Suppressor macrophage (primary cell): Measurements from ENCODE around the gene ACRV1.
A peak's percentile ranks its signal among the peaks of the same experiment; 100 is the strongest.

Experiments
- DNase-seq, 4 experiments: peaks; one replicate each; pipeline ENCODE4 v3.0.0-alpha.2; 2020 to 2022

Gene ACRV1

DNA sequence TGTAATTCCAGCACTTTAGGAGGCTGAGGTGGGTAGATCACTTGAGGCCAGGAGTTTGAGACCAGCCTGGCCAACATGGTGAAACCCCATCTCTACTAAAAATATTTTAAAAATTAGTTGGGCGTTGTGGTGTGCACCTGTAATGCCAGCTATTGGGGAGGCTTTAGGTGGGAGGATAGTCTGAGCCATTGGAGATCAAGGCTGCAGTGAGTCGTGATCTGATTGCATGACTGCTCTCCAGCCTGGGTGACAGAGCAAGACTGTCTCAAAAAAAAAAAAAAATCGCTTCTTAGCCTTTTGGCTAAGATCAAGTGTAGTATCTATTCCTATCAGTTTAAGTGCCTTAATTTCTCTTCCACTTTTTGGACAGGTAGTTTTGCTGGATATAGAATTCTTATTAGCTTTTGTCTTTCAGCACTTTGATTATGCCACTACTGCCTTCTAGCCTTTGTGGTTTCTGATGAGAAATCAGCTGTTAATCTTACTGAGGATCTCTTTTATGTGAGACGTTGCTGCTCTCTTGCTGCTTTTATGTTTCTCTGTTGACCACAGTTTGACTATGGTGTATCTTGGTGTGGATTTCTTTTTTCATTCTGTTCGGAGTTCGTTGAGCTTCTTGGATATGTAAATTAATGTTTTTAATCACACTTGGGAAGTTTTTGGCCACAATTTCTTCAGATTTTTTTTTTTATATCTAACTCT lies 31.0 kb downstream of the ACRV1 start:
- no peak for DNase-seq

DNA sequence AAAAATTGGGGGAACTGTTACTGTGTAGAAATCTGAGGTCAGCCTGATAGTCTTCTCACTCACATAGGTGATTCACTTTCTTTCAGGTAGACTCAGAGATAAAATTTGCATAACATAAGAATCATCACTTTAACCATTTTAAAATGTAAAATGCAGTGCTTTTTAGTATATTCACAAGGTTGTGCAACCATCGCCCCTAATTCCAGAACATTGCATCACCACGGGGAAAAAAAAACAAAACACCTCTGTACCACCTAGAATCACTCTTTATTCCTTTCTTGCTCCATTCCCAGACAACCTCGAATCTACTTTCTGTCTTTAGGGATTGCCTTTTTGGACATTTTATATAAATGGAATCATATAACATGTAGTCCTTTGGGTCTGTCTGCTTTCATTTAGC lies 34.8 kb downstream of the ACRV1 start:
- no peak for DNase-seq

DNA sequence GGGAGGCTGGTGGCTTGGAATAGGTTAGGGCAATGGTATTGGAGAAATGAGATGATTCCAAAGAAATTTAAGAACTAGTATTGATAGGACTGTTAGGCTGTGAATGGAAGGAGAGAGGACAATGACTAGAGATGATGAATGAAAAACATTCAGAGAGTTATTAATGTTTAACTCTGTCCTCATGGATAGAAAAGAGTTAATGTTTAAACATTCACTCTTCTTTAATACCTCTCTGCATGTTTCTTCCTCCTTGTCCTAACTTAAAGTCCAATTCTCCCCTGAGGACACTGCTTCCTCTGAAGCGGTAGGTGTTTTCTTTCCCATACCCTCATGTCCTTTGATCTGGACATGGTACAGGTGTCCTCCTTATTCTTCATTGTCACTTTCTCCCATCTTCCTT lies 42.3 kb downstream of the ACRV1 start:
- no peak for DNase-seq

DNA sequence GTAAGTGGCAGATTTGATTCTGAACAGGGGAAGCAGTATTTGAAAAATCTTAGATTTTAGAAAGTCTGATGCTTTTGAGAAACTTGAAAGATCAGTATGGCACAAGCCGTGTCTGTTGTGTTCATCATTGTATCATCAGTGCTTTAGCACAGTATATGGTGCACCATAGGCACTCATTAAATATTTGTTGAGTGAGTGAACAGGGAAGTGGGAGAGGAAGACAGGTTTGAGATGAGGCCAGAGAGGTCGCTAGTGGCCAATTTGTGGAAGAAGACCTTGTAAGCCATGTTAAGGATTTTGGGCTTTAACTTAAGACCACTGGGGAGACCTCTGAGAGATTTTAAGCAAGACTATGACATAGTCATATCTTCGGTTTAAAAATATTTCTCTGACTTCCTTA lies 42.8 kb downstream of the ACRV1 start:
- DNase-seq, result no peak

DNA sequence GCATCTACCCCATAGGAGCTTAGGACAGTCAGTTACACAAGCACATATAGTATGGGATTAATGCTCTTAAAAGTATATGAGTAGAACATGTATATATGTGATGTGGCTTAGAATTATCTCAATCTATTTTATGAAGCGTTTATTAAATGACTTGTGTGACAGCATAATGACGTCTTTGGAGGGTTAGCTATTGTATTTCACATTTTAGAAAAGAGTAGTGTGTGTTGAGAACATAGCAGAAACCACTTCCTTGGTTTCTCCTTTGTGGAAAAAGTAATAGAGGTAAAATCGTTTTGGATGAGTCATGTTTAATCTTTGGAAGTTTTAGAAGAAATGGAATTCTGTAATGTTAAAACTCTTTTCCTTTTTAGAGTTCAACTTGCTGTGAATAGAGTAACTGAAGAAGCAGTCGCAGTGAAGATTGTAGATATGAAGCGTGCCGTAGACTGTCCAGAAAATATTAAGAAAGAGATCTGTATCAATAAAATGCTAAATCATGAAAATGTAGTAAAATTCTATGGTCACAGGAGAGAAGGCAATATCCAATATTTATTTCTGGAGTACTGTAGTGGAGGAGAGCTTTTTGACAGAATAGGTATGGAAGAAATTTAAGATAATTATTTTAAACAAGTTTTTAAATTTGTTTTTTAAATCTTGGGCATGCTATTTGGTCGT lies 53.3 kb downstream of the ACRV1 start:
- DNase-seq, result no peak

DNA sequence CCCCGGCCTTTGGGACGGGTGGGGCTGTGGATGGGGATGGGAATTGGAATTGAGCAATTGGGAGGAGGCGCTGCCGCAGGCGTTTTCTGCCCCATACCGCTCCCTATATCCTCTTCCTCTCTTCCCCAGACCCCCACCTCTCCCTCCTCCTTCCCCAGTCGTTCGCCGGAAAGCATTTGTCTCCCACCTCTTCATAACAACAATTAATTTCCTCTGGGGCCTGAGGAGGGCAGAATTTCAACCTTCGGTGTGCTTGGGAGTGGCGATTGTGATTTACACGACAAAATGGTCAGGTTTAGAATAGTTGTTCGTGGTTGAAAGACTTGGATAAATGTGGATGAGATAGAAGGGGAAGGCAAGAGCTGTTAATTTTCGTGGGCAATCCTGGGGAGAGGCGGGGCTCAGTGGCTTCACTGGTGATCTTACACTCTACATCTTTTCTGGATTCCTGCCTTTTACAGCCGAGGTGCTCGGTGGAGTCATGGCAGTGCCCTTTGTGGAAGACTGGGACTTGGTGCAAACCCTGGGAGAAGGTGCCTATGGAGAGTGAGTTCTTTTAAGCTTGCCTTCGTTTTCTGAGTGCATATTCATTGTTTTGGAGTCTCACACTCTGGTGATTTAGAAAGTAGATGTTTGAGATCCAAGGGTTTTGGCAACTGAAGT lies 54.2 kb downstream of the ACRV1 start:
- DNase-seq, result no peak

DNA sequence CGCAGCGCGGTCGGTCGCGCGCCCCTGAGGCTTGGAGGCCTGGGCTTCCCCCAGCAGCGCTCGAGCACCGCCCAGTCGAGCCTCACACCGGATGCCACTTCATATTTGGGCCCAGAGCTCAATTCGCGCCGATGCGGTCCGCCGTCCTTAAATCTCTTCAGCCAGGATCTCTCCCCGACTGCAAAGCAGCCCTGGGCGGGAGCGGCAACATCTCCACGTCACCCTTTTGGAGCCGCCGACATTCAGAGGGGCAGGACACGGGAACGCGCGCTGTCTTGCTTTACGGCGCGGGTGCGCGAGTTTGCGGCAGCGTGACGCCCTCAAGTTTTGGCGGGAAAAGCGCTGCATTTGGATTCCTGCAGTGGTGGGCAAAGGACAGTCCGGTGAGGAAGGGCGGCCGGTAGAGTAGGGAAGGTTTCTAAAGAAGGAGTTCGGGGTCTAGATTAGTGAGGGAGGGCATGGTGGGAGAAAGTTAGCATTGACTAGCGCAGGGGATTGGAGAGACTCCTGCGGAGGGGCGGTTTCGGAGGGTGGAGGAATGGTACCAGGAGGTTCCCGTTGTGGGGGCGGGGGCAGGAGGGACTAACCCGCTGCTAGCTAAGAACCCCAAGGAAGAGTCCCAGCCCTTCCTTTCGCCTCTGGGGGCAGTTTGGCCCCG lies 54.9 kb downstream of the ACRV1 start:
- DNase-seq, result peak; percentile 91 to 96 (median 93)

DNA sequence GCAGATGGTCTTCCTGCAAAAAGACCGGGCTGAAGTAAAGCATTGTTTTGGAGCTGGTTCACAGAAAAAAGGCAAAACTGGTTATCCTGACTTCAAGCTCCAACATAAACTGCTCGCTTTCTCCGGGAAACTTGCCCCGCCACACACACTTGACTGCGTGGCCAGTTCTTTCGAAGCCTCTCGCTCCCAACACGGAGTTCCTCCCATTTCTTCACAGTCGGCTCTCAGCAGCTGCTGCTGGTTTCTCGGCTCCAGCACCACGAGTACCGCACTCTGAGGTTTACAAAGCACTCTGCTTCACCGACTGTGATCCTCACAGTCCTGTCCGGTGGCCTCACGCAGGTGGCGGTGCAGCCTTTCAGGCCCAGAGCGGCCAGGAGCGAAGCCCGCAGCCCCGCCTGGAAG lies 55.4 kb downstream of the ACRV1 start:
- no peak for DNase-seq

DNA sequence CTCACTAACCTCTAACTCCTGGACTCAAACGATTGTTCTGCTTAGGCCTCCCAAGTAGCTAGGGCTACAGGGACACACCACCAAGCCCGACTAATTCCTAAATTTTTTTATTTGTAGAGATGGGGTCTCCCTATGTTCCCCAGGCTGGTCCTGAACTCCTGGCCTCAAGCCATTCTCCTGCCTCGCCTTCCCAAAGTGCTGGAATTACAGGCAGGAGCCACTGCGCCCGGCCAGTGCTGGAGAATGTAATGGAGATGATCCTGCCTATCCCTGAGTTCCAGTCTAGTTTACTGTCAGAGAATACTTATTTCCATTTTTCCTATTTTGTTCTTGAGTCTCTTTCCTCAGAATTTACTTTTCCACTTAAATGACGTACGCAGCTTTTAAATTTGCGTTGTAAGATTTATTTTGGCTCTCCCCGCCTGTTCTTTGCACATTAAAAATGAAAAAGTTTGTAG lies 55.9 kb downstream of the ACRV1 start, which contains the start of gene CHEK1:
CHEK1 (plus strand) TSS at position 408 of the 458 bp plus-strand sequence. CDS start 1,606 bp downstream, outside the sequence.
- no peak for DNase-seq

DNA sequence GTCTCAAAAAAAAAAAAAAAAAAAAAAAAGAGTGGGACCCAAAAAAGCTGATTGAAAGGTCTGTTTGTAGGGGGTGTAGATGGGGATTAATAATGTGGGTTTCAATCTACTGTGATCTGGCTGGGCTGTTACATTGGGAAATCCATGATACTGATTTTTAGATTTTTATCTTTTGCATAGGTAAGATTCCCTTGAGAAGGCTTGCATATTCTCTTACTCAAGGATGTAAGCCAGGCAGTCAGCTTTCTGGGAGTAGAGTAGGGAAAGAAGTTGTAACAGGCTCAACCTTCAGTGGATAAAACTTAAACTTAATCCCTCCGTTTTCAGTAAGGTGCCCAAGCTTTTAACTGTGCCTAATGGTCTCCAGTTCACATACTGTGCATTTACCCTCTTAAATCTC lies 57.6 kb downstream of the ACRV1 start:
- no peak for DNase-seq

DNA sequence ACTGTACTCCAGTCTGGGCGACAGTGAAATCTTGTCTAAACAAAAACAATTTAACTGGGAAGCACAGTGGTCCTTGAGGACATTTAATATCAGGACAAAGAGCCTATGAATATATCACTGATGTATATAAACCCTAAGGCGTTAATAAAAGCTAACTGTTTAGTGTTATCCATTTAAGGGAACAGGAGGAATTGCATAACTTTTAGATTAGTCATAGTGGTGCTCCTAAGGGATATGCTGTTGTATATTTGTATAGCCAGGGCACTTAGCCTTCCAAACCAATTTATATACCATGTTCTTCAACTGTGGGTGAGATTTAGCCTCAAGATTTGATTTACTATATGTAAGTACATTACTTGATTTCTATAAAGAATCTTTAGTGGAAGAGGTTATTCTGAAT lies 58.7 kb downstream of the ACRV1 start:
- DNase-seq, result peak in 2 of 4 experiments; percentile 3 to 10
